ENCODE results near the gene WDR33. TPM values are rescaled to one million over a fixed set of nuclear protein-coding genes. Genes with fewer than 3 reads are reported as not detected.
A peak's percentile ranks its signal among the peaks of the same experiment; 100 is the strongest.
"Not testable (repeated sequence)": the region's sequence is repeated elsewhere in the genome, so short reads cannot be mapped to it uniquely, and the experiment has no call there.

WDR33 gene
- total and polyA plus RNA-seq, 2 of the 4 experiments (the other 2 are of a cell fraction), result 19.6 to 41.2 TPM

DNA sequence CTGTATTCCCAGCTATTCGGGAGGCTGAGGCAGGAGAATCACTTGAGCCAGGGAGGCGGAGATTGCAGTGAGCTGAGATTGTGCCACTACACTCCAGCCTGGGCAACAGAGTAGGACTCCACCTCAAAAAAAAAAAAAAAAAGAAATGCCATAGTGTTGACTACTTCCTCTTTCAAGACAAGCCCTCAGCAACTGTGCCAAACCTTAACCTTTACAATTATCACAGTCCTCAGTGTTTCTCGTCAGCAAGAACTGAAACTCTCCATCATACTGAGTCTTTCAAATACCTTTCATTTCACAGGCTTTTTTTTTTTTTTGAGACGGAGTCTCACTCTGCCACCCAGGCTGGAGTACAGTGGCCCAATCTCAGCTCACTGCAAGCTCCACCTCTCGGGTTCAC is 61.4 kb downstream of the WDR33 start:
- H2BK15ac ChIP-seq (ENCODE audit: low read depth, low read length); H3K4ac ChIP-seq (ENCODE audit: low read depth, low read length); H3K36me3 ChIP-seq (ENCODE audit: control insufficient read depth, insufficient read depth, low read length); POLR2A ChIA-PET (ENCODE audit: unreplicated experiment); in situ Hi-C loops (cut with MboI; ENCODE audit: low sequenced_read_pairs); H2BK120ac ChIP-seq (ENCODE audit: low read depth, low read length); H4K20me1 ChIP-seq (ENCODE audit: insufficient read depth, low read length); H3K4me3 ChIP-seq (ENCODE audit: insufficient read depth, low read depth, low read length); H3K27ac ChIP-seq (ENCODE audit: insufficient read depth, low read length); H3K4me2 ChIP-seq (ENCODE audit: low read depth, low read length); H4K5ac ChIP-seq (ENCODE audit: low read depth, low read length); H2BK20ac ChIP-seq (ENCODE audit: low read depth, low read length); dilution Hi-C loops (cut with HindIII; ENCODE audit: low sequenced_read_pairs, unreplicated experiment); intact Hi-C loops (cut with micrococcal nuclease); H2AK5ac ChIP-seq (ENCODE audit: low read depth, low read length); H3K9ac ChIP-seq (ENCODE audit: low read depth, low read length); H2AFZ ChIP-seq (replicated peaks; ENCODE audit: low read length, poor library complexity); H3K56ac ChIP-seq (ENCODE audit: extremely low read depth, insufficient read depth, low read length); H4K91ac ChIP-seq (ENCODE audit: insufficient read depth, low read depth, low read length); H3K27me3 ChIP-seq (ENCODE audit: control insufficient read depth, insufficient read depth, low read length); H3K18ac ChIP-seq (ENCODE audit: low read depth, low read length); H4K8ac ChIP-seq (ENCODE audit: low read depth in 2 of 2, low read length in 2 of 2); H3K9me3 ChIP-seq (ENCODE audit: control insufficient read depth, insufficient read depth, low read length); H3K4me1 ChIP-seq (ENCODE audit: control insufficient read depth, insufficient read depth, low read length); H3K23ac ChIP-seq (ENCODE audit: low read depth, low read length); H2BK5ac ChIP-seq (ENCODE audit: low read depth, low read length, poor library complexity, severe bottlenecking); BruUV-seq (replicated peaks); H3K14ac ChIP-seq (replicated peaks; ENCODE audit: low read depth, low read length); H2AK9ac ChIP-seq (replicated peaks; ENCODE audit: low read depth, low read length, poor library complexity): not testable (repeated sequence)
- 44% methylated on average over 1 of the region's 5 CpGs; no CpG with 5 or more reads in 1 of the 2 experiments for WGBS, 2 experiments (ENCODE audit: extremely low coverage in 2 of 2, insufficient read length in 1 of 2)
- DNase-seq, result peak; percentile 23
- peaks cover 15% of the 10 kb centered on the region for H3K9me1 ChIP-seq (ENCODE audit: insufficient read depth, low read length)
- H3K79me1 ChIP-seq (ENCODE audit: low read depth in 1 of 2, low read length in 2 of 2), result peaks cover 2 to 42% of the 10 kb centered on the region in 2 experiments
- CTCF ChIA-PET, result interaction anchor here (0.9 kb wide), 1 partner anchor 32 kb away, joined by 4 read pairs; no protein-coding TSS in a partner anchor
- ATAC-seq (ENCODE audit: low read depth), result peak; percentile 13; the same call in 1 of the 2 replicates
